LoVo (cell line): Measurements from ENCODE around the gene APEH.

Experiments
- DNase-seq: peaks from one replicate; pipeline ENCODE4 v3.0.0-alpha.2; 2016; ENCODE audit warnings: low spot score

The APEH gene

DNA sequence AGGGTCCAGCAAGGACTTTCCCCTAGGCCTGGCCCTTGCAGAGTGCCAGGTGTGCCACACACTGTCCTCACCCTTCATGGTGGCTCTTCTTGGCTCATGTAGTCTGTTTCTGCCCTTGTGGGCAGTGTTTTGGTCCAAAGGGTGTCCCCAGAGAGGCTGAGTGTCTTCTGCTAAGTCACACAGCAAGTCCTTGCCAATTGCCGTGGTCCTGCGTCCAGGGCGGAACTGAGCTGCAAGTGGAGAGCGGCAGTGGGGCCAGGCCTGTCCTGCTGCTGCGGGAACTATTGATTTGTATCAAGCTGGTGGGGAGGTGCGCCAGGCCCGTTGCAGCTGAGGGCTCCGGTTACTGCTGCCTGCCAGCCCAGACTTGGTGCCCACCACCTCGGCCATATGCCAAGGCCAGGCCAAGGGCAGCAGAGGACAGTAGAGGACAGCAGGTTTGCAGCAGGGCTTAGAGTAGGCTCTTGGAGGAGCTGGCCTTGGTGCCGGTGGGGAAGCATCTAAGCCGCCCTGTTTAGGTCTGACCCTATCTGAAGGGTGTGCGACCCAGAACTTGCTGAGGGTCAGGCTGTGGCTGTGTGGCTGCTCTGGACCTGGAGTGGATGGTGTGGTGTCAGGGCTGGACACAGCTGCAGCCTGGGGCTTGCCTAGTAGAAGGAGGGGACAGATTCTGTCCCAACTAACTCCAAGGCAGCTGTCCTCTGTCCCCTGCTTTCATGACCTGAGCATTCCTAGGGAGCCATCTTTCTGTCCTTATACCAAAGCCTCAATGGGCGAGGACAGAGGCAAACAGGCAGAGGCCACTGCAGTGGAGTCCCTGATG, 40.8 kb downstream of the APEH start:
- DNase-seq, result no peak

DNA sequence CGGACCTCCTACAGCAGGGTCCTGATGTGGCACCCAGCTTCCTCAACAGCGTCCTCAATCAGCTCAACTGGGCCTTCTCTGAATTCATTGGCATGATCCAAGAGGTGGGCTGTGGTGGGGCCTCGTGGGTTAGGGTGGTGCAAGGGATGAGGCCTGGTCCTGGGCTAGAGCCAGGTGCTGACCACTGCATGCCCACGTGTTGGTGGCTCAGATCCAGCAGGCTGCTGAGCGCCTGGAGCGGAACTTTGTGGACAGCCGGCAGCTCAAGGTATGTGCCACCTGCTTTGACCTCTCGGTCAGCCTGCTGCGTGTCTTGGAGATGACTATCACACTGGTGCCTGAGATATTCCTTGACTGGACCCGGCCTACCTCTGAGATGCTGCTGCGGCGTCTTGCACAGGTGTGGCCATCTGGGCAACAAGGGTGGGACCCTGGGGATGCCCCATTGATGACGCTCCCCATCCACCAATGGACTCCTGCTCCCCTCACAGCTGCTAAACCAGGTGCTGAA, 41.5 kb downstream of the APEH start:
- DNase-seq, result no peak

DNA sequence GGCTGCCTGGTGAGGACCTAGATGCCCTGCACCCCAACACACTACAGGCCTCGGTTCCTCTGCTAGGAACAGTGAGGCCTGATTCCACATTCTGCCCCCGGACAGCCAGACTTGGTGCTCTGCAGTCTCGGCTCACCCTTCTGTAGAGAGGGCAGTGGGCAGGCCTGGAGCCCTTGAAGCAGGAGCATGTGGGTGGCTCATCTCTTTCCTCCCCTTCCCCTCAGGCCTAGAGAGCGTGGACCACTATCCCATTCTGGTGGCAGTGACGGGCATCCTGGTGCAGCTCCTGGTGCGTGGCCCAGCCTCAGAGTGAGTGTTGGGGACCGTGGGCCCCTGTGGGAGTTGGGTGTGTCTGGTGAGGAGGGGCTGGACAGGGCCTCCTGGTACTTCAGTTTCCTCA, 42.0 kb downstream of the APEH start:
- no peak for DNase-seq

DNA sequence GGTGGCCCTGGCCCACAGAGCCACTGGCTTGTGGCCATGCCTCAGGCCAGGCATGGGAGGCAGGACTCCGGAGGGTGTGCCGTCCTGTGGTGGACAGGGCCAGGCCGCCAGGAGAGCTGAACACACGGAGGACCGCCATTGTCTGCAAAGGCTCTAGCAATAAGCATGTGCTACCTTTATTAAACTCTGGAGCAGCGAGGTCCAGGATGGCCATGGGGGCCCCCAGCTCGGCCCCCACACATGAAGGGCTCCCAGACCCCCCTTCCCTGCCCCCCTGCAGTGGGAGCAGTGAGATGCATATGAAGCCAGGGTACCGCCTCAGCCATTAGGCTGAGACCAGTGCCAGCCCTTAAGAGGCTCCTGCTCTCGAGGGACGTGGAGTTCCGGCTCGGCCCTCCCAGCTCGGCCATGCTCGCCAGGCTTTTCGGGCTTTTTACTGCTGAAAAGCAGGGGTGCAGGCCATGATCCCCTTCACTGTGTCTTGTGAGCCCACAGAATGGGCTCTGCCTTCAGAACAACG, 42.6 kb downstream of the APEH start:
- DNase-seq, result no peak

DNA sequence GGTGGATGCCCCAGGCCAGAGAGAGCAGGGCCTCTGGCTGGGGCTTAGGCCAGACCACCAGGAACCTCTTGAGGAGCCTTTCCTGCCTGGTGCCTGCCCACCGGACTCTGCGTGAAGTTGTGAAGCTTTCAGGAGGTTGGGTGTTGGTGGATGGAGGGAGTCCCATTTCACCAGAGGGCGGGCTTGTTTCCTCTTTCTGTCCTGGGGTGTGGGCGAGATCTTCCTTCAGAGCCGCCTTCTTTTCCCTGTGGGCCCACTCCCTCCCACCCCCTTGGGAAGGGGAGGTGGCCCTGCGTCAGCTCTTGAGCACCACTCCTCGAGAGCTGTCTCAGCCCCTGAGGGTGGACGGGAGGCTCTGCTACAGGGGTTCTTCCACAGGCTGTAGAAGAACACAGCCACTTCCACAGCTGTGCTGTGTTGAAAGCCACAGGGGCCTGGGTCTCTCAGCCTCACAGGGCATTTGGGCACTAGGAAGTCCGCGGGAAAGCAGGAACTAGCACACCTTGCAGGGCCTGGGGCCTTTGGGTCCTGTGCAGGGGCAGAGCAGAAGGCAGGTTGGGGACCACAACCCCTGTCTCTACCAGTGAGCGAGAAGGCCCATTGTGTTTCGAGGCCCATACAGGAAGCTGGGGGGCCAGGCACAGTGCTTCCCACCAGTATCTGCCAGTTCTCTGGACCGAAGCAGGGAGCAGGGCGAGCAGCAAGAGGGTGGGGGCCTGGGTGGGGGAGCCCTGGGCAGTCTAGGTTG, 43.2 kb downstream of the APEH start:
- DNase-seq, result no peak

DNA sequence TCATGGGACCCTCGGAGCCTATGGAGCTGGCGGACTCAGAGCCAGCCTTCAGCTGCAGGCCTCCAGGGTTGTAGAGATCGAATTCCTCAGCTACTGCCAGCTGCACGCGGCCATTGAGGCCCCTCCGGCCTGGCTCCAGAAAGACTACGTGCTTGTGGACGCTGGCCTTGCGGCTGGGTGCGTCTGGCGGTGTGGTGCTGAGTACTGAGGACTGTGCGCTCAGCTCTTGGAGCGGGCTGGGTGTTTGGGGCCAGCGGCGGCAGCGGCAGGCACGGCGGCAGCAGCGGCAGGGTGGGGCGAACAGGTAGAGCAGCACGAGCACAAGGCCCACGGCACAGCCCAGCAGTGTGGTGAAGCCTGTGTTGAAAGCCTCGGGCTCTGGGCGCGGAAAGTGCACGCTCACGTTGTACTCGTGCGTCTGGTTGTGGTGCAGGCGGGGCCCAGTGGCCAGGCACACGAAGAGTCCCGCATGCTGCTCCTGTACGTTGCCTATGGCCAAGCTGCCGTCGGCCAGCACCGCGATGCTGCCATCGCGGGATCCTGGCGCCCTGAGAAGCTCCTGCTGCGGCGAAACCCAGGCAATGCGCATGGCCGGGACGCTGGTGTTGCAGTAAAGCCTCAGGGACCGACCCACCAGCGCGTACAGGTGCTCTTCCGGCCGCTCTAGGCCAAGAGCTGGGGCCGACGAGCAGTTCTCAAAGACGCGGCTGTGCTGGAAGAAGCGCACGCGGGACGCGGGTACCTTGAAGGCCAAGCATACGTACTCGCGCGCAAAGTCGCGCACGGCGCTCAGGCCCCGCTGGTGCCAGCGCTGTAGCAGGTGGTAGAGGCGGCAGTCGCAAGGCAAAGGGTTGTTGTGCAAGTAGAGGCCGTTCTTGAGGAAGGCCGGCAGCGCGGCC, 44.1 kb downstream of the APEH start:
- DNase-seq, result no peak

DNA sequence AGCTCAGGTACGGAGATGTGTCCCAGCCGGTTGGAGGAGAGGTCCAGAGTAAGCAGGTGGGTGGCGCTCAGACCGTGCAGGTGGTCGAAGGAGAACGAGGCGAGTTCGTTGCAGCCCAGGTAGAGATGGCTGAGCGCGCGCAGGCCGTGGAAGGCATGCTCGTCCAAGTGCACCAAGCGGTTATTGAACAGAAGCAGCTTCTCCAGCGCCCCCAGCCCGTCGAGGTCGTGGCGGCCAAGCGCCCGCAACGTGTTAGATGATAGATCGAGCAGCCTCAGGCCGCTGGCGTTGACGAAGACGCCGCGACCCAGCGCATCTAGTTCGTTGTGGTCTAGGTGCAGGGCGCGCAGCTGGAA, 44.7 kb downstream of the APEH start:
- no peak for DNase-seq

DNA sequence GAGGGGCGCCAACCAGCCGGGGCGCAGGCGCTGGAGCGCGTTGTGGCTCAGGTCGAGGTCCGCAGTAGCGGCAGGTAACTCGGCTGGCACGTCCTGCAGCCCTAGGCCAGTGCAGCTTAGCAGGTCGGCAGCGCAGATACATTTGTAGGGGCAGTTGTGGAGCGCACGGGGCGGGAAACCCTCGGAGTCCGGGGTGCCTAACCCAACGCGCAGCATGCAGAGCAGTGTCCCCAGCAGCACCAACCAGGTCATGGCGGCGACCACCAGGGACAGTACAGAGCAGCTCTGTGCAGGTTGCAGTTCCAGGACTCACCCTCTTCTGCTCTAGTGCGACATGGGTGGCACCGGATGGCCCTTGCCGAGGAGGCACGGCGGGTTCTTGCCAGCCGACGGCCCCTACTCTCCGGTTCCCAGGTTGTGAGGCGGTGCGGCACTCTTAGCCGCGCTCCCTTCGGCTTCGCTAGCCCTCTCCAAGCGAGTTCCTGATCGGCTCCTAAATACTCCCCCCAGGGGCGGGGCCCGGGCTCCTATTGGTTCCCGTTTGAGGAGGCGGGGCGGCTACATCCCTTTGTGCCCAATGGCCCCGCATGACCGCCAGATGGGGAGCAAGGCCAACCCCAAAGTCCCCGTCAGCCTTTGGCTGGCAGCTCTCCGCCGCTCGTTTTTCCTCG, 45.2 kb downstream of the APEH start, which contains the start of gene AMIGO3:
Gene AMIGO3 (minus strand): TSS at position 471 of the 671 bp plus-strand sequence. CDS start 219 bp downstream, at position 252.
- DNase-seq, result no peak

DNA sequence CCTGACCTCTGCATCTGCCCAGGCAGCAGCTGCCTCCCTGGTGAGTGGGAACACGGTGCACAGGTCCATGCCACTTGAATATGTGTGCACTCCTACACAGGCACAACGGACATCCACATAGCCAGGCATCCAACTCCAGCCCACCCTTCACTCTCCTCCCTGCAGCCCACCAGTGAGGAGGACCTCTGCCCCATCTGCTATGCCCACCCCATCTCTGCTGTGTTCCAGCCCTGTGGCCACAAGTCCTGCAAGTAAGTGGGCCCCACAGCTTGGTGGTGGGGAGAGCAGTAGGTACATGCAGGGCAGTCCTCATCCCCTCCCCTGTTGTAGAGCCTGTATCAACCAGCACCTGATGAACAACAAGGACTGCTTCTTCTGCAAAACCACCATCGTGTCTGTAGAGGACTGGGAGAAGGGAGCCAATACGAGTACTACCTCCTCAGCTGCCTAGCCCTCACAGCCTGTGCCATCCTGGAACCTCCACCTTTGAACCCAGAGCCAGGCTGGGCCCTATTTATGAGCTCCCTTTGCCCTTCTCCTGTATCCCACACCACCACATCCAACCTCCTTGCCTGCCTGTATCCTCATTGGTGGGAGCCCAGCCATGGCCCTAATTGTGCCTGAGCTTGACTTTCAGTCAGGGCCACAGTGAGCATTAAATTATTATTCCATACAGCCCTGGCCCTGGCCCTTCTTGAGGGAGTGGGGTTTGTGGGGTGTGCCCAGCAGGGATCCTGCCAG, 46.9 kb downstream of the APEH start:
- DNase-seq, result no peak

DNA sequence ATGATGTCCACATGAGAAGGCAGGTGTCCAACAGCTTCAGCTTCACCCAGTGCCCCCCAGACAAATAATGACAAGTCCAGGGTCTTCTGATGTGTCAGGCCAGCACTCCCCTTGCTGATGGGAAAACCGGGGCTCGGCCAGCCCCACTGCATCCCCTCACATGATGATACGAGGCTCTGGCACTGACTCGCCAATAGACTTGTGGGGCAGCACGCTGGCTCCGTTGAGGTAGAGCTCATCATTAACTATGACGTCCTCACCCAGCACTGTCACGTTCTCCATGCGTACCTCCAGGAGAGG, 47.4 kb downstream of the APEH start:
- no peak for DNase-seq

DNA sequence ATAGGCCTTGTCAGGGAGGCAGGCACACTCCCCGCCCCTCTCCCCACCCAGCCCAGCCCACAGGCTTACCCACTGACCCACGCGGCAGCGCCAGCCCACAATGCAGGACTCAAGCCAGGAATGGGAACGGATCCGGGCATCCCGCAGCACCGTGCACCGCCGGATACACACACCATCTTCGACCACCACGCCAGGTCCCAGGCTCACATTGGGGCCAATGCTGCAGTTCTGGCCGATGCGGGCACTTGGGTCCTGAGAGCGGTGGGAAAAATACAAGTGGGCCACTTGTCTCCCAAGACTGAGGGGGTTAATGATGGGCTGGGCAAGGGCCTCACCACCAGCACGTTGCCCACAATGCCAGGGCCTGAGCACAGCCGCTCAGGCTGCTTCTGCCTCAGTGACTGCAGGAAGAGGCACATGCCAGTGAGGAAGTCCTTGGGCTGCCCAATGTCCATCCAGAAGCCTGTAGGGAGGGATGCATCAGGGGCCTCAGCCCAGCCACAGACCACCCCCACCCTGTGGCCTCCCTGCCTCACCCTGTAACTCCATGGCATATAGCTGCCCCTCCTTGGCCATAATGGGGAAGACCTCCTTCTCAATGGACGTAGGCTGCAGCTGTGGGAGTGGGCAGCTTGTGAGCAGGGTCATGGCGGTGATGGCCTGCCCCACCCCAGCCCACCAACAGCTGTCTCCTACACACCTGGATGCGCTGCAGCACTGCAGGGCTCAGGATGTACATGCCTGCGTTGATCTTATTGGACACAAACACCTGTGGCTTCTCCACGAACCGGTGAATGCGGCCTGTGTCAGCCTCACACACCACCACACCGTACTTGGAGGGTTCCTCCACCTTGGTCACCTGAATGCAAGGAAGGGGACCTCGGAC, 48.0 kb downstream of the APEH start:
- DNase-seq, result no peak

DNA sequence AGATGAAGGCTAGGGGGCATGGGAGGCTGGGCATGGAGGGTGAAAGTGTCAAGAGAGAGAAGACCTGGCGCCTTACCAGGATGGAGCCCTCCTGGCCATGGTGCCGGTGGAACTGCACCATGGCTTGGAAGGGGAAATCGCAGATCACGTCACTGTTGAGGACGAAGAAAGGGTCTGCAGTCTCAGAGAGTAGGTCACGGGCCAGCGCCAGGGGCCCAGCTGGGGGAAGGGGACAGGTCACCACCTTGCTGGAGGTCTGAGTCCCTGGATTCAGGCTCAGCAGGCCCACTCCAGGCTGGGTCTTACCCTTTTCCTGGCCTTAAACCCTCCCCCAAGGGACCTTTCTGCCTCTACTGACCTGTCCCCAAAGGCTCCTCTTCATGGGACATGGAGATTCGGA, 48.7 kb downstream of the APEH start:
- DNase-seq, result no peak

DNA sequence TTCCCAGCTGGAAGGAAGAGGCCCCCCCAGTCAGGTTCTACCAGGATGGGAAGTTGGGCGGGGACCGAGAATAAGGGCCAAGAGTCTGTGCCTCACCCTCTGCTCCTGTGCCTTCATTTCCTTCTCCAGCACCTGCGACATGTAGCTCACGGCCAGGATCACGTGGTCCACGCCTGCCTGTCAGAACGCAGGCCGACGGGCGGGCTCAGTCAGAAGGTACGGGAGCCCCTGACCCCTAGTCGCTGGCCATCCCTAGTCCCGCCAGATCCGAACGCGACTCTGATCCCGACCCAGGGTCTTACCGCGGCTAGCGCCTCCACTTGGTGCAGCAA, 49.1 kb downstream of the APEH start:
- DNase-seq, result peak; percentile 70

DNA sequence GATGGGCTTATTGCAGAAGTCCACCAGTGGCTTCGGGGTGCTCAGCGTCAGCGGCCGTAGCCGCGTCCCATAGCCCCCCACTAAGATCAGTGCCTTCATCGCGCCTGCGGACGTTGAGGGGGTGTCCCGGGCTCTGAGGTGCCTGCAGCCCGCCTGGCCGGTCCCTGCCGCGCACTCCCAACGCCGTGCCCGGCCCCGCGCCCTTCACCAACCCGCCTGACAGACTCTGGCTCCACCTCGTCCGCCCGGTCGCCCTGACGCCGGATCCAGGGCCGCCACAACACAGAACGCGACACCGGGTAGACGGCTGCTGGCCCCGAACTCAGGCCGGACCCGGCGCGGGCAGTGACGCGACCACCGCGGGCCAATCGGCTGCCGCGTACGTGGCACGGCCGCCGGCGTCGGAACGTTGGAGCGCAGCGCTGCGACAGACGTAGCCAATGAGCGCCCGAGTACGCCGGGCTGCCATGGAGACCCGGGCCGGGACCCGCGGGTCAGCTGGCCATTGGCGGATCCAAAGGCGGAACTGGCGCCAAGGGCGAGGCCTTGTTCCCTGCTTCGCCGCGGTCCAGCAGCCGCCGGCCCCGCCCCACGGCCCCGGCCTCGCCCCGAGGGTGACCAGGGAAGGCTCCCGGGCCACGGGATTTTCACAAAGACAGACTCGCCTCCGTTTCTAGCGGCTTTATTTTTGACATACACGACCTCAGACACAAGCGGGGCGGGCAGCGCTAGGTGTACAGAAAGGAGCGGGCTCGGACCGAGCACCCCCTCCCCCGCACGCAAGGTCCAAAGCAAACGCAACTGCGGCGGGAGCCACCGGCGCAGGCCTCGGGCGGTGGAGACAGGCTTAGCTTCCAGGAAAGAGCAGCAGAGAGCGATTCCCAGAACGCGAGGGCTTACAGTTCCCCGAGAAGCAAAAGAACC, 49.7 kb downstream of the APEH start, which contains the start of gene GMPPB:
Gene GMPPB (minus strand): TSS at position 324 of the 924 bp plus-strand sequence. CDS start 225 bp downstream, at position 99.
- DNase-seq, result peak; percentile 99

DNA sequence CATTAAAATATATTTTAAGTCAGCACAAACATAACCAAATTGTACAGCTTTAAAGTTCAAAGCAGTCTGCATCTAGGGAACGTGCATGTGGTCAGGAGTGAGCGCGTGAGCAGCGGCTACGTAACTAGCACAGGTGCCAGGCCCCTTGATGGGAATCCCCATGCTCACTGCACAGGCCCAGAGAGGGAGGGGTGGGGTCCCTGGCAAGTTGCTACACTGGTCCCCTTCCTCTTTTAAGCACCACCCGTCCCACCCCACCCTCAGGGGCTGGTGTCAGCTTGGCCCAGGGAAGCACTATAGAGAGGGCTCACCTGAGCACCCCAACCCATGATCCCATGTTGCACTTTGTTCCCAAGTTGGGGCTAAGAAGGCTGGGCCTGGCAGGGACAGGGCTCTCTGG, 50.4 kb downstream of the APEH start:
- no peak for DNase-seq

DNA sequence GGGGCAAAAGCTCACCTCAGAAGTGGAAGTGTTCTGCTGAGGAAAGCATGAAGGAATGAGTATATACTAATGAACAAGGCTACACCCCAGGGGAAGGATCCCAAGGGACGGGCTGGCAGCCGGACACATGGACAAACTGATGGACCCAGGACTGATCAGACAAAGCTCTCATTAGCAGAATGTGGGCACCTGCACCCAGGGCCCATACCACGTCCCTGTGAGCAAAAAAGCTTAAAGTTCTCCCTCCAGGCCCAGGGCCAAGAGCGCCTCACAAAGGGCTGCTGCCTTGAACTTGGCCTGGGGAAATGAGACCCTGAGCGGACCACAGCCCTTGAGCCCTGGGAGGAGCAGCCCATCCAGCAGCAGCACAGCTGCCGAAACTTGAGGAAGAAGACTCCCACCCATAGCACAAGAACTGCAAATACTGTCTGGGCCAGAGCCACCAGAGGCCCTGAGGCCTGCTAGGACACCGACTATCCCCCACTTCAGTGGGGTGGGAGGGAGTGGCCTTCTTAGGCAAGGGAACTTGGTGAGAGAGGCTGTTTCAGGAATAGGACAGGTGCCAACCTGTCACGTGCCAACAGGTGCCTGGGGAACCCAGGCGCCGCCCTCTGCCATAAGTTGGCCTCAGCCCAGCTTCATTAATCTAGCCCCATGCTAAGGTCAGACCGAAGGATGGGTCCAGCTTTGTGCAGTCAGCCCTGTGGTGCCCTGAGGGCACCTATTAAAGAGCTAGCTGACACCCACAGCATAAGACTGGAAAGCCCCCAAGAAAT, 51.9 kb downstream of the APEH start:
- no peak for DNase-seq

DNA sequence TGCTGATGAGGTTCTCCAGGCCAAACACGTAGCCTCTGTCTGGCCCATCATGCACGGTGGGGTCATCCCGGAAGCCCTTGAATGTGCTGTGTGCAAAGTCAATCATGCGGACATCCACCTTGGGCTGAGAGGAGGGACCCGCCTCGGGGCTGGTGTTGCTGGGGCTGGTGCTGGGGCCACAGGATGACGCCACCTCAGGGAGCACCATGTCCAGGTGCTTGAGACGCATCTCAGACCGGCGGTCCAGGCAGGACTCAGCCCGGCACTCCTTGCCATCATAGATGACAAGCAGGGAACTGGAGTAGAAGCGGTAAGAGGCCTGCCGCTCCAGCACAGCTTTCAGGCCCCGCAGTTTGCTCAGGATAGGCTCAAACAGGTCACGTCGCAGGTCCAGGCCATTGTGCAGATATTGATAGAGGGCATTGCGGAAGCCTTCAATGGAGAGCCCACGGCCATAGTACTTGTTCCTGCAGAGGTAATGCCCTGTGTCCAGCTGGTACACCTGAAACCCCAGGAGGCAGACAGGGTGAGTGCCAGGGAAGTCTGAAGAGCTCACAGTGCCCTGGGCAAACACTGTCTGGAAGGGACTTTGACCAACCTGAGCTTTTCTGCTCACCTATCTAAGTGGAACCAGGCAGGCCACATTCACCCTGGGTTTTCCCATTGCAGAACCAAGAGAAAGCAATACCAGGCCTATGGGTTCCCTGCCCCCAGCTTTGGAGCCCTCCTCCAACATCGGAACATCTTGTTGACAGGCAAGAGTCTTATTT, 53.2 kb downstream of the APEH start:
- DNase-seq, result no peak
